Peyer's patch (tissue), 4 donors: Measurements from ENCODE around the gene CEP290. TPM values are rescaled to one million over a fixed set of nuclear protein-coding genes. Genes with fewer than 3 reads are reported as not detected.

ENCODE experiments used
- DNase-seq, 3 donors: peaks; one replicate each; pipeline ENCODE4 v3.0.0-alpha.2; 2017 to 2019
- H3K27ac ChIP-seq, 4 donors: fragments of 200-600 bp; sonication (generic); one replicate each; pipeline ENCODE4 v1.5.1; 2016 to 2019
- H3K27me3 ChIP-seq, 2 donors: fragments of 200-600 bp; sonication (generic); one replicate each; pipeline ENCODE4 v1.5.1; 2019
- H3K36me3 ChIP-seq, 3 donors: fragments of 200-600 bp; sonication (generic); one replicate each; pipeline ENCODE4 v1.5.1; 2016 to 2019
- H3K4me1 ChIP-seq, 4 donors: fragments of 200-600 bp; sonication (generic); one replicate each; pipeline ENCODE4 v1.5.1; 2016 to 2019
- H3K4me3 ChIP-seq, 4 donors: fragments of 200-600 bp; sonication (generic); 1 replicate in 3 of 4; 2 replicates in 1 of 4; pipeline ENCODE4 v1.5.1; 2016 to 2019; ENCODE audit warnings: mild to moderate bottlenecking in 1 of 4
- H3K9me3 ChIP-seq, 4 donors: fragments of 200-600 bp; sonication (generic); one replicate each; pipeline ENCODE4 v1.5.1; 2016 to 2019; ENCODE audit warnings: mild to moderate bottlenecking in 1 of 4
- CTCF ChIP-seq, 6 experiments: fragments of 450-650 bp in 4 of 6; fragments of 200-600 bp in 2 of 6; sonication (generic) in 1 of 6; IDR thresholded peaks; one replicate each; pipeline ENCODE4 v1.5.1; 2017 to 2019; ENCODE audit warnings: antibody characterized with exemption in 6 of 6, mild to moderate bottlenecking in 3 of 6, moderate library complexity in 1 of 6
- POLR2A ChIP-seq, 2 donors: fragments of 450-650 bp; IDR thresholded peaks; one replicate each; pipeline ENCODE4 v1.5.1; 2017; ENCODE audit warnings: antibody characterized with exemption in 2 of 2, mild to moderate bottlenecking in 2 of 2, moderate library complexity in 2 of 2
- total RNA-seq, 4 donors: library from RNA; depleted of rRNA; stranded (reverse); fragments of >200 nt; gene quantifications; one replicate each; pipeline ENCODE4 v1.1.0, GENCODE V29; 2016

CEP290 gene
- total RNA-seq, 4 donors from 2014 or later, result 14.7 to 54.5 (median 24.6) TPM

GRCh38 chr12:88058719-88059077 is 83.2 kb downstream of the CEP290 start:
- DNase-seq, result no peak
- Histone ChIP-seq H3K27me3 (no peaks in the 10 kb centered on the region), H3K36me3 (peaks cover 0 to 39% (median 0%) of the 10 kb centered on the region in 3 donors), H3K4me3 (no peak overlapping the region), H3K4me1 (no peaks in the 10 kb centered on the region), H3K9me3 (no peaks in the 10 kb centered on the region), H3K27ac (no peak overlapping the region)
- TF ChIP-seq POLR2A (IDR thresholded peaks at IDR 0.05) (no peak), CTCF (IDR thresholded peaks at IDR 0.05) (no peak)

GRCh38 chr12:88057994-88058718 is 83.7 kb downstream of the CEP290 start:
- no peak overlapping the region for H3K27ac ChIP-seq
- H3K9me3 ChIP-seq, result no peaks in the 10 kb centered on the region
- no peak for TF ChIP-seq CTCF (IDR thresholded peaks at IDR 0.05)
- TF ChIP-seq POLR2A (IDR thresholded peaks at IDR 0.05), result no peak
- DNase-seq, result no peak
- peaks cover 0 to 39% (median 0%) of the 10 kb centered on the region in 3 donors for H3K36me3 ChIP-seq
- no peak overlapping the region for H3K4me3 ChIP-seq
- no peaks in the 10 kb centered on the region for H3K27me3 ChIP-seq
- H3K4me1 ChIP-seq, result no peaks in the 10 kb centered on the region

DNA sequence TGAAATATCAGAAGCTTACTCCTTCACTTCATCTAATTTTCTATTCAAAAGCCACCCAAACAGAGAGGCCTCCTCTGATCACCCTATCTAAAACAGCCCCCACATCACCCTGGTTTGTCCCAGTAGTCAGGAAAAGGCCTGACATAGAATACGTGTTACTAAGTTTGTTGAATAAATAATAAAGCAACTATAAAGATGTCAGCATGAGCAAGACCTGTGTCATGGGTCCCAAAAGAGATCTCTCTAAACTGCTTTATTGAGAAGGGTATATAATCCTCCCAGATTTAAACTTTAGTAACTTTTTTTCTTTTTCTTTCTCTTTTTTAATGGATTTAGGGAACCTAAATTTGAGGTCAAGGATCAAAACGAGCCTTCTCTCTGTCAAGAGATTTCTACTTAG is 85.3 kb downstream of the CEP290 start:
- Histone ChIP-seq H3K4me3 (no peak overlapping the region), H3K9me3 (no peaks in the 10 kb centered on the region), H3K27ac (no peak overlapping the region), H3K27me3 (no peaks in the 10 kb centered on the region), H3K4me1 (no peaks in the 10 kb centered on the region), H3K36me3 (peaks cover 0 to 39% (median 0%) of the 10 kb centered on the region in 3 donors)
- TF ChIP-seq CTCF (IDR thresholded peaks at IDR 0.05) (no peak), POLR2A (IDR thresholded peaks at IDR 0.05) (no peak)
- no peak for DNase-seq

- H3K4me3 ChIP-seq, result no peak overlapping the region
- peak in 3 of 6 experiments; percentile 9 to 31 (median 30) for TF ChIP-seq CTCF (IDR thresholded peaks at IDR 0.05)
- TF ChIP-seq POLR2A (IDR thresholded peaks at IDR 0.05), result no peak
- no peaks in the 10 kb centered on the region for H3K27me3 ChIP-seq
- peaks cover 0 to 47% (median 0%) of the 10 kb centered on the region in 3 donors for H3K36me3 ChIP-seq
- H3K9me3 ChIP-seq, result no peaks in the 10 kb centered on the region
- H3K4me1 ChIP-seq, result no peaks in the 10 kb centered on the region
- no peak overlapping the region for H3K27ac ChIP-seq
- DNase-seq, result no peak
Observed at GRCh38 chr12:88052686-88053085, 89.2 kb downstream of the CEP290 start.

DNA sequence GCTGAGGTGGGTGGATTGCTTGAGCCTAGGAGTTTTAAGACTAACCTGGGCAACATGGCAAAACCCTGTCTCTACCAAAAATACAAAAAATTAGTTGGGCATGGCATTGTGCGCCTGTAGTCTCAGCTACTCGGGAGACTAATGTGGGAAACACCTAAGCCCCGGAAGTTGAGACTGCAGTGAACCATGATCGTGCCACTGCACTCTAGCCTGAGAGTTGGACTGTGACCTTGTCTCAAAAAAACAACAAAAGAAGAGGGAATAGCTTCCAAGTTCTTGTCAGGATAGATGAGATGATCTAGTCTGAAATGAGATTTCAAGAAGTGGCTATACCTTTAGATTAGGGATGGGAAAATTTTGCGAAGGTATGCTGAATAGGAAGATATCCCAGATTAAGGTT is 97.9 kb downstream of the CEP290 start:
- Histone ChIP-seq H3K36me3 (peaks cover 0 to 56% (median 0%) of the 10 kb centered on the region in 3 donors), H3K4me3 (no peak overlapping the region)
- no peak for DNase-seq

More for the DNA sequence above, 97.9 kb downstream of the CEP290 start:
- Histone ChIP-seq H3K9me3 (no peaks in the 10 kb centered on the region), H3K4me1 (no peaks in the 10 kb centered on the region), H3K27me3 (no peaks in the 10 kb centered on the region), H3K27ac (no peak overlapping the region)
- TF ChIP-seq CTCF (IDR thresholded peaks at IDR 0.05) (no peak), POLR2A (IDR thresholded peaks at IDR 0.05) (no peak)
